HG03354 (cell line): Measurements from ENCODE around the gene KCTD10.

ENCODE experiments used
- ATAC-seq: cut with Tn5 transposase; IDR thresholded peaks from one replicate; pipeline ENCODE4 v1.9.1; 2021; ENCODE audit warnings: mild to moderate bottlenecking; ENCODE audit not compliant: unreplicated experiment, poor library complexity, severe bottlenecking

KCTD10 gene, protein sequence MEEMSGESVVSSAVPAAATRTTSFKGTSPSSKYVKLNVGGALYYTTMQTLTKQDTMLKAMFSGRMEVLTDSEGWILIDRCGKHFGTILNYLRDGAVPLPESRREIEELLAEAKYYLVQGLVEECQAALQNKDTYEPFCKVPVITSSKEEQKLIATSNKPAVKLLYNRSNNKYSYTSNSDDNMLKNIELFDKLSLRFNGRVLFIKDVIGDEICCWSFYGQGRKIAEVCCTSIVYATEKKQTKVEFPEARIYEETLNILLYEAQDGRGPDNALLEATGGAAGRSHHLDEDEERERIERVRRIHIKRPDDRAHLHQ

DNA sequence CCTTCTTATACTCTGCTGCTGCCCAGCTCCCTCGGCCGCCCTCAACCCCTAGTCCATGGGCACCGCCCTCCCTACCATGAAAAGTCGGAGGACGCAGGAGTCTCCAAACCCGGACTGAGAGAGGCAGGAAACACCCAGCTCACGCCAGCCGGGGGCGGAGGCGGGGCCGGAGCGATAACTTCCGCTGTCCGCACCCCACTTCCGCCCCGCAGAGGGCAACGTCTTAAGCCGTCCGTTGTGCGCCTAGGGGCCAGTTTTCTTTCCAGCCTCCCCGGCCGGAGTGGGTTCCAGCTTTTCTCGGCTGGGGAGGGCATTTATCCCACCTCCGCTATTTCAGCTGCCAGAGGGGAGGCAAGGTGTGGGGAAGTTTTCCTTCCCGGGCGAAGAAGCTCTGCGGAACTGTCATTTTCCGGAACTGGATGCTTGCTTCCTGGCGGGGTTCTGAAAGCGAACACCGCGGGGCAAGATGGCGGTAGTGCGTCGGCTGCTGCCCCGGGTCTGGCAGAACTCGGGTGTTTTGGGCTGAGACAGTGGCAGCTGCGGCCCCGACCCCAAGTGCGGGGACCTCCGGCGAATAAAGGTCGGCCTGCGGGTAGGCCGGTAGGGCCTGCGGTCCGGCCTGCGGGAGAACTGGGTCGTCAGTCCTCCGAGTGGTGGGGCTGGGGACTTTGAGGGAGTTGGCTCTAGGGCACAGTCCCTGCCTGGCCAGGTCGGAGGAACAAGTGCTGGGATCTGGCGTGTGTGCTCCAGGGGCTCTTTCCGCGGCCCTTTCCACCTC lies at the start of gene KCTD10, which contains the start of gene UBE3B:
Gene KCTD10 (minus strand): TSS at position 116 of the 778 bp plus-strand sequence. CDS start 38 bp downstream, at position 78.
Gene UBE3B (plus strand): TSS at position 450 of the 778 bp plus-strand sequence. CDS start 5,918 bp downstream, outside the sequence.
- ATAC-seq = peak; percentile 95

- no peak for ATAC-seq
Measured at GRCh38 chr12:109525279-109525585, 48.1 kb upstream of the KCTD10 start.

- ATAC-seq = no peak
Measured at GRCh38 chr12:109524466-109525278, 47.6 kb upstream of the KCTD10 start.

DNA sequence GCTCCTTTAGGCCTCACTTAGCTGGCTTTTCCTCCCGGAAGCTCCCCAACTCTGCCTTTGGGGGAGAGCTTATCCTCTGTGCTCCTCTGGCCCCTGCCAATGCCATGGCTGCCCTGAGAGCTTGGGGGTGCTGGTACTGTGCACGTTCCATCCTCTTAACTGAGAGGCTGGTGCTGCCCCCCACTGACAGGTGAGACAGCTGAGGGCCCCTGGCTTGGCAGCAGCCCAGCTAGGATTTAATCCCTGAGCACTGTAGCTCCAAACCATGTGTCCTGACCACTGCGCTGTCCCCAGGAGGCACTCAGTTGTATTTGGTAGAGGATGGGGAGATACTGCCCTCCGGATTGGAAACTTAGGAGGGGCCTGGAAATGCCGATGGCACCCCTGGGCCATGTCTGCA lies 46.4 kb upstream of the KCTD10 start:
- no peak for ATAC-seq

DNA sequence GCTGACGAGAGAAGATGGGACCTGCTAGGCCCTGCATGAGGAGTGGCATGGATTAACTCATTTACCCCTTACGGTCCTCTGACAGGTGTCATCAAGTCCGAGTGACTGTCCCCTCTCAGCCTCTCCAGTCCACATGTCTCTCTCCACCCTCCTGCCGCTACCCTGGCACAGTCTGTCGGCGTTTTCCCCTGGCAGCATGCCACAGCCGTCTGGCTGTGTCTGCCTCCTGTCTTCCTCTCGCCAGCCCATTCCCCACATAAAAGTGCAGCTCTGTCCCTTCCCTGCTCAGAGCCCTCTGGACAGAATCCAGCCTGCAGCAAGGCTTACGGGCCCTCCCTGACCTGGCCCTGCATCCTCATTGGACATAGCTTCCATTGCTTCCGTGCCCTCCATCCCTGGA lies 46.0 kb upstream of the KCTD10 start:
- no peak for ATAC-seq

GRCh38 chr12:109521831-109522230 lies 44.7 kb upstream of the KCTD10 start:
- ATAC-seq = no peak

- ATAC-seq = no peak
Measured at GRCh38 chr12:109519787-109520186, 42.7 kb upstream of the KCTD10 start.

GRCh38 chr12:109518820-109519665 lies 41.9 kb upstream of the KCTD10 start:
- no peak for ATAC-seq

GRCh38 chr12:109517619-109518018 lies 40.5 kb upstream of the KCTD10 start:
- ATAC-seq = no peak

DNA sequence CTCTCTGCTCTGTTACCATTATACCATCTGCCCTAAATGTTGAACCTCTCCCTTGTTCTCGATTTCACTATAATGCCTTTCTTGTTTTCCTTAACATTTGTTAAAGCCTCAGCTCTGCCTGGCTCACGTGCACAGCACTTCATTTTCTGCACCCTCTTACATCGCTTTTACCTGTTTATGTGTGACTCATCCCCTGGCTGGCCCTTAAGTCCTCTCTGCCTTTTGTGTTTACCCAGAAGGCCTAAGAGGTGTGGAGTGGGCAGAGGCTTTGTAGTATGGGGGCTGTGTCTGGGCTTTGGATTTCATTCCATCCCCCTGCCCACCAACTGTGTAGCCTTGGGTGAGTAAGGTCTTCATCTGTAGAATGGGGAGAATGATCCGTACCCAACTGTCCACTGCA lies 36.9 kb upstream of the KCTD10 start:
- no peak for ATAC-seq

DNA sequence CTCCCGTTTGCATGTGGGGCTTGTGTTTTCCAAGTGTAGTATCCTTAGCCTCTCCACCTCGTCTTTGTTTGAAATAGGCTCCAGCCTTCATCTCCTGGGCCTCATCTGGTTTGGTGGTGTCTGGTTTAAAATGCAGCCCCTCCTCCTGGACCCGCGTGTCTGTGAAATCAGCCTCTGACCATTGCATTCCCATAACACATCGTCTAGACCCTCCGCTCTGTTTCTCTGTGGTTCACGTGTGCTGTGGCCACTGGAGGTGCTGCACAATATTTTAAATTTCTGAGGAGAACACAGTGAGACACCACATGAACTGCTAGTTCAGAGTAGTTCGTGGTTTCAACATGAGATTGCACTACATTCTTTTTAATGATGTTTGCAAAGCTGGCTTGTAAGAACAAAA lies 36.0 kb upstream of the KCTD10 start:
- no peak for ATAC-seq

GRCh38 chr12:109512608-109513007 lies 35.5 kb upstream of the KCTD10 start:
- ATAC-seq = no peak

GRCh38 chr12:109510196-109510595 lies 33.1 kb upstream of the KCTD10 start:
- no peak for ATAC-seq

DNA sequence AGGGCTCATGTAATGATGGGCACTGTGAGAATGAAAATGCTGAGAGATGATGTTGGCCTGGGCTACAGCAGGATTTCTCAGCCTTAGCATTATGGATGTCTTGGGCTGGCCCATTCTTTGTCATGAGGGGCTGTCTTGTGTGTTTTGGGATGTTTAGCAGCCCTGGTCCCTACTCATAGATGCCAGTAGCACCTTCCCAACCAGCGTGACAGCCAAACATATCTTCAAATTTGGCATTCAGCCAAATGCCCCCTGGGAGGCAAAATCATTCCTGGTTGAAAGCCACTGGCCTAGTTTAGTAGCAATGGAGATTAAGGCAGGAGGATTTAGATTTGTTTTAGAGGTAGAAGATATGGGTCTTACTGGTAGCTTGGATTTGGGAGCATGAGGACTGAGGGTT lies 27.0 kb upstream of the KCTD10 start:
- no peak for ATAC-seq

- ATAC-seq = no peak
Measured at GRCh38 chr12:109503611-109504010, 26.5 kb upstream of the KCTD10 start.

DNA sequence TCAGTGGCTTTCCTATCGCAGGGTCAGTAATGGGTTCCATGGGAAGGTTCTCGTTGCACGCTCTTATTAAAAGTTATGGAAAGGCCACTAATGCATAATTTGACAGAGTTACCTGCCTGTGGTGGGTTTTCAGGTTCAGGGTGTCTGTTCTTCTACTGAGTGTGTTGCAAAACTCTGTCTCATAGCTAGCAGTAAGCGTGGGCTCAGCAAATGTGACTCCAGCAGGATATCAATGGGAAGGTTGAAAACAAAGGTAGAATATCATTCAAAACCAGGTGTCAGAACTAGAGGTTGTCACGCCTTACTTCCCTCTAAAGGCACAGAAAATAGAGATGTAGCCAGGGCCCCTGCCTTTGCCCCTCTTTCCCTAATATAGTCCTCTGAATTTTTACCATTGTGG lies 25.2 kb upstream of the KCTD10 start:
- no peak for ATAC-seq

DNA sequence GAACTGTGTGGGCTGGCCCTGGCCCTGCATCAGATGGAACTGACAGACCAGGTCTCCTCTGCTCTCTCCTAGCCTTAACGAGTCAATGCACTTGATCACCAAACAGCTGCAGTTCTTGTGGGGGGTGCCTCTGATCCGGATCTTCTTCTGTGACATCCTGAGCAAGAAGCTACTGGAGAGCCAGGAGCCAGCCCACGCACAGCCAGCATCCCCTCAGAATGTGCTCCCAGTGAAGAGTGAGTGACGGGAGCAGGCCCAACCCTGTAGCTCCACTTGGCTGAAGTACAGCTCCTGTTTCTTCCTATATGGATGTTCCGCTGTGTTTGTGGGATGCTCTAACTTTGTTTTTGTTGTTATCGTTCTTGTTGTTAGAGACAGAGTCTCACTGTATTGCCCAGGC lies 24.2 kb upstream of the KCTD10 start:
- ATAC-seq = no peak

GRCh38 chr12:109500406-109501185 lies 23.5 kb upstream of the KCTD10 start:
- no peak for ATAC-seq

GRCh38 chr12:109497675-109498074 lies 20.6 kb upstream of the KCTD10 start:
- no peak for ATAC-seq
